HCT116 (cell line): ENCODE results near the gene MTFR1L. TPM values are rescaled to one million over a fixed set of nuclear protein-coding genes. Genes with fewer than 3 reads are reported as not detected.

ENCODE experiments used
- ATAC-seq: fragments of 200-7000 bp; cut with Tn5 transposase; 2 replicates; pipeline ENCODE4 v1.9.1; 2020; ENCODE audit warnings: mild to moderate bottlenecking, moderate library complexity
- BruUV-seq: library from RNA; stranded (reverse); fragments of 400-500 nt; replicated peaks from 2 replicates; lab custom pipeline; 2021; lab: Mats Ljungman, UMichigan
- CTCF ChIA-PET: fragments of 300-600 bp; sonication (Branson Sonifier 250); formaldehyde crosslinking; loops from one replicate; lab custom pipeline; 2021; ENCODE audit warnings: antibody characterized with exemption; lab: Charles Lee
- POLR2A ChIA-PET: fragments of 300-600, 350-600 bp; sonication (Branson Sonifier 250); formaldehyde crosslinking; loops from one replicate; lab custom pipeline; 2021; ENCODE audit warnings: antibody characterized with exemption; lab: Charles Lee
- RAD21 ChIA-PET, 2 experiments: fragments of 300-600 bp; sonication (Branson Sonifier 250); formaldehyde crosslinking; loops; one replicate each; lab custom pipeline; 2023; ENCODE audit warnings: low total read pairs in 2 of 2; ENCODE audit not compliant: uncharacterized antibody in 2 of 2, unreplicated experiment in 2 of 2, low non-redundant PET in 1 of 2; lab: Charles Lee
- DNase-seq: peaks from one replicate; pipeline ENCODE4 v3.0.0-alpha.2; 2010; ENCODE audit warnings: low read depth, low spot score
- H2AFZ ChIP-seq: fragments of 200-600 bp; shearing (Covaris generic), sonication (generic); 2 replicates; pipeline ENCODE4 v1.6.1; 2017; ENCODE audit warnings: low read depth, mixed run types, mixed read lengths, antibody characterized with exemption, low read length; ENCODE audit not compliant: poor library complexity, severe bottlenecking
- H3K27ac ChIP-seq: 2 replicates; pipeline ENCODE4 v1.5.1; 2012; ENCODE audit warnings: low read depth, low read length
- H3K27me3 ChIP-seq: fragments of 200-600 bp; sonication (generic); 2 replicates; pipeline ENCODE4 v1.6.1; 2016; ENCODE audit warnings: mixed run types, low read length, mixed read lengths; ENCODE audit not compliant: insufficient read depth
- H3K36me3 ChIP-seq, 2 experiments: fragments of 200-500 bp in 1 of 2; fragments of 200-600 bp in 1 of 2; sonication (Bioruptor generic) in 1 of 2; sonication (generic) in 1 of 2; 2 replicates each; pipeline versions ENCODE4 v1.5.1 to v1.6.1; 2014 to 2016; ENCODE audit warnings: low read length in 2 of 2, inconsistent platforms in 1 of 2, mixed read lengths in 1 of 2, mixed run types in 1 of 2; ENCODE audit not compliant: insufficient read depth in 2 of 2, control insufficient read depth in 1 of 2
- H3K4me1 ChIP-seq, 2 experiments: fragments of 200-600 bp in 1 of 2; sonication (generic) in 1 of 2; 2 replicates each; pipeline versions ENCODE4 v1.5.1 to v1.6.1; 2012 to 2017; ENCODE audit warnings: low read length in 2 of 2, inconsistent platforms in 1 of 2, mild to moderate bottlenecking in 1 of 2, mixed read lengths in 1 of 2, mixed run types in 1 of 2, moderate library complexity in 1 of 2; ENCODE audit not compliant: insufficient read depth in 2 of 2, control insufficient read depth in 1 of 2
- H3K4me2 ChIP-seq: fragments of 200-600 bp; sonication (generic); 2 replicates; pipeline ENCODE4 v1.6.1; 2017; ENCODE audit warnings: mixed run types, low read length, mixed read lengths
- H3K4me3 ChIP-seq, 2 experiments: fragments of 200-600 bp in 1 of 2; sonication (generic) in 1 of 2; replicated peaks in 1 of 2; 2 replicates each; pipeline ENCODE4 v1.5.1; 2011 to 2016; ENCODE audit warnings: low read length in 2 of 2, control low read depth in 1 of 2, low read depth in 1 of 2, mild to moderate bottlenecking in 1 of 2, mixed read lengths in 1 of 2, mixed run types in 1 of 2
- H3K79me2 ChIP-seq: fragments of 200-600 bp; sonication (generic); 2 replicates; pipeline ENCODE4 v1.6.1; 2017; ENCODE audit warnings: mild to moderate bottlenecking, mixed run types, low read length, moderate library complexity, mixed read lengths; ENCODE audit not compliant: insufficient read depth
- H3K9ac ChIP-seq: fragments of 200-600 bp; sonication (generic); 2 replicates; pipeline ENCODE4 v1.6.1; 2016; ENCODE audit warnings: low read length, mixed read lengths
- H3K9me2 ChIP-seq: fragments of 200-600 bp; sonication (generic), shearing (Covaris generic); 2 replicates; pipeline ENCODE4 v1.6.1; 2017; ENCODE audit warnings: mixed run types, mild to moderate bottlenecking, moderate library complexity; ENCODE audit not compliant: insufficient read depth
- H3K9me3 ChIP-seq, 2 experiments: fragments of 200-500 bp in 1 of 2; fragments of 200-600 bp in 1 of 2; sonication (Bioruptor generic) in 1 of 2; sonication (generic) in 1 of 2; 2 replicates each; pipeline ENCODE4 v1.6.1; 2014 to 2017; ENCODE audit warnings: low read length in 2 of 2, mixed read lengths in 2 of 2, inconsistent platforms in 1 of 2, low read depth in 1 of 2, mild to moderate bottlenecking in 1 of 2, mixed run types in 1 of 2, moderate library complexity in 1 of 2; ENCODE audit not compliant: control insufficient read depth in 1 of 2, insufficient read depth in 1 of 2
- H4K20me1 ChIP-seq: fragments of 200-600 bp; sonication (generic), shearing (Covaris generic); 2 replicates; pipeline ENCODE4 v1.6.1; 2017; ENCODE audit warnings: mixed run types, mild to moderate bottlenecking, moderate library complexity; ENCODE audit not compliant: insufficient read depth
- ATF3 ChIP-seq: IDR thresholded peaks from 2 replicates; pipeline ENCODE4 v1.6.1; 2012
- CBX3 ChIP-seq: IDR thresholded peaks from 2 replicates; pipeline ENCODE4 v1.6.1; 2012; ENCODE audit warnings: low read depth
- EZH2 ChIP-seq: fragments of 200-600 bp; sonication (generic); IDR thresholded peaks from 2 replicates; pipeline ENCODE4 v1.6.1; 2017; ENCODE audit warnings: antibody characterized with exemption, mixed run types
- JUND ChIP-seq: IDR thresholded peaks from 2 replicates; pipeline ENCODE4 v1.6.1; 2012
- POLR2A ChIP-seq: IDR thresholded peaks from 2 replicates; pipeline ENCODE4 v1.7.0; 2011; ENCODE audit warnings: borderline replicate concordance; ENCODE audit not compliant: insufficient read depth, insufficient read length; ENCODE audit errors: extremely low read depth
- SRF ChIP-seq: IDR thresholded peaks from 2 replicates; pipeline ENCODE4 v1.6.1; 2012; ENCODE audit warnings: low read depth
- YY1 ChIP-seq: IDR thresholded peaks from 2 replicates; pipeline ENCODE4 v1.6.1; 2011; ENCODE audit warnings: low read length, low read depth, moderate library complexity, mild to moderate bottlenecking; ENCODE audit not compliant: insufficient replicate concordance; ENCODE audit errors: extremely low read depth
- ZNF274 ChIP-seq: fragments of 200-500 bp; sonication (Bioruptor generic); IDR thresholded peaks from 2 replicates; pipeline ENCODE4 v1.6.1; 2014; ENCODE audit warnings: mild to moderate bottlenecking, low read depth, low read length, inconsistent platforms
- intact Hi-C: fragments of 100-400 bp; cut with micrococcal nuclease; formaldehyde crosslinking; loops from 2 replicates; pipeline ENCODE4 v1.10.0; 2022
- total RNA-seq: library from RNA; stranded (reverse); gene quantifications from one replicate; pipeline ENCODE4 v1.2.1, GENCODE V29; 2021; ENCODE audit not compliant: unreplicated experiment

The MTFR1L gene
- total RNA-seq, 1 experiment from 2014 or later, result 35.8 TPM

GRCh38 chr1:25803368-25803767 lies 16.4 kb upstream of the MTFR1L start:
- ChIA-PET CTCF (no interaction called here), RAD21 (no interaction called here)

GRCh38 chr1:25804244-25804963 lies 15.3 kb upstream of the MTFR1L start:
- ATAC-seq, result no peak
- no TSS peak for BruUV-seq
- intact Hi-C loops, result no loop called here

More at GRCh38 chr1:25803368-25803767, 16.4 kb upstream of the MTFR1L start:
- H4K20me1 ChIP-seq, result no peaks in the 10 kb centered on the region
- no peak overlapping the region for H3K27ac ChIP-seq
- ATAC-seq, result no peak
- H3K4me2 ChIP-seq, result no peak overlapping the region
- DNase-seq, result no peak
- H3K9me2 ChIP-seq, result no peaks in the 10 kb centered on the region
- no TSS peak for BruUV-seq
- no peak overlapping the region for H3K4me3 ChIP-seq
- peaks cover 5 to 13% of the 10 kb centered on the region in 2 experiments; a peak in 3 of 4 replicates for H3K4me1 ChIP-seq
- H2AFZ ChIP-seq, result no peak overlapping the region
- H3K9ac ChIP-seq, result no peak overlapping the region
- TF ChIP-seq ATF3, result no peak
- TF ChIP-seq POLR2A, result no peak
- H3K79me2 ChIP-seq, result no peaks in the 10 kb centered on the region
- POLR2A ChIA-PET, result no interaction called here
- H3K36me3 ChIP-seq, result no peaks in the 10 kb centered on the region
- no peaks in the 10 kb centered on the region for H3K9me3 ChIP-seq
- intact Hi-C loops, result no loop called here
- H3K27me3 ChIP-seq, result no peaks in the 10 kb centered on the region

More at GRCh38 chr1:25804244-25804963, 15.3 kb upstream of the MTFR1L start:
- POLR2A ChIA-PET, result no interaction called here
- Histone ChIP-seq H3K79me2 (no peaks in the 10 kb centered on the region), H3K9me3 (no peaks in the 10 kb centered on the region), H3K9ac (no peak overlapping the region), H3K4me1 (peaks cover 5 to 13% of the 10 kb centered on the region in 2 experiments; a peak in 3 of 4 replicates), H3K27me3 (no peaks in the 10 kb centered on the region), H3K4me2 (no peak overlapping the region), H3K27ac (no peak overlapping the region), H4K20me1 (no peaks in the 10 kb centered on the region), H3K9me2 (no peaks in the 10 kb centered on the region), H2AFZ (no peak overlapping the region), H3K4me3 (no peak overlapping the region), H3K36me3 (no peaks in the 10 kb centered on the region)
- TF ChIP-seq JUND, result no peak
- TF ChIP-seq SRF, result no peak
- TF ChIP-seq EZH2, result no peak
- no peak for TF ChIP-seq YY1
- TF ChIP-seq CBX3, result no peak
- TF ChIP-seq ZNF274, result no peak
- CTCF ChIA-PET, result no interaction called here
- no peak for DNase-seq
- RAD21 ChIA-PET, result no interaction called here
